Astrocyte of the cerebellum (primary cell): ENCODE data around the gene ARHGEF19.
"Not testable (repeated sequence)": the region's sequence is repeated elsewhere in the genome, so short reads cannot be mapped to it uniquely, and the experiment has no call there.

Experiments
- DNase-seq: peaks from one replicate; pipeline ENCODE4 v3.0.0-alpha.2; 2011; ENCODE audit warnings: low read depth
- H3K4me3 ChIP-seq: 2 replicates; pipeline ENCODE4 v1.5.1; 2011; ENCODE audit warnings: mild to moderate bottlenecking, low read depth, low read length, moderate library complexity
- CTCF ChIP-seq: IDR thresholded peaks from 2 replicates; pipeline ENCODE4 v1.5.1; 2012; ENCODE audit warnings: low read length, low read depth, moderate library complexity, mild to moderate bottlenecking; ENCODE audit errors: missing control alignments
- in situ Hi-C: cut with HindIII; loops from 2 replicates; pipeline ENCODE4 v1.10.0; 2017; ENCODE audit warnings: low sequenced_read_pairs

Gene ARHGEF19

DNA sequence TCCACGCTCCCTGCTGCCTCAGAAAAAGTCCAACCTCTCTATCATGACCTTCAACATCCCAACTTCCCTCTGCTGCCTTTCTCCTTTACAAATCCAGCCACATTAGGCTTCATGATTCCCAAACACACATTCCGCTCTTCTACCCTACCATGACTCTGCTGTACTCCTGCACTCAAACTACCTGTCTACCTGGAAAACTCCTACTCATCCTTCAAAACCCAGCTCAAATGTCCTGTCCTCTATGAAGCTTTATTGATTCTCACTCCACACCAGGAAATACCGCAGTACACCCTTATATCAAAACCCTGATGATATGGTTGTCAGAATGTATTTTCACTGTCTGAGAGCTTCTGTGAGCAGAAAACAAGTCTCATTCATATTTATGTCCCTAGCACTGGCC is 8.9 kb downstream of the ARHGEF19 start:
- no peak overlapping the region for H3K4me3 ChIP-seq
- no peak for TF ChIP-seq CTCF
- in situ Hi-C loops: no loop called here
- no peak for DNase-seq

- TF ChIP-seq CTCF: no peak
- H3K4me3 ChIP-seq: no peak overlapping the region
- no peak for DNase-seq
- in situ Hi-C loops: no loop called here
Measured at GRCh38 chr1:16202281-16203210, 9.9 kb downstream of the ARHGEF19 start.

GRCh38 chr1:16199700-16200099 is 12.8 kb downstream of the ARHGEF19 start:
- in situ Hi-C loops: no loop called here
- TF ChIP-seq CTCF: no peak
- DNase-seq: no peak
- no peak overlapping the region for H3K4me3 ChIP-seq

DNA sequence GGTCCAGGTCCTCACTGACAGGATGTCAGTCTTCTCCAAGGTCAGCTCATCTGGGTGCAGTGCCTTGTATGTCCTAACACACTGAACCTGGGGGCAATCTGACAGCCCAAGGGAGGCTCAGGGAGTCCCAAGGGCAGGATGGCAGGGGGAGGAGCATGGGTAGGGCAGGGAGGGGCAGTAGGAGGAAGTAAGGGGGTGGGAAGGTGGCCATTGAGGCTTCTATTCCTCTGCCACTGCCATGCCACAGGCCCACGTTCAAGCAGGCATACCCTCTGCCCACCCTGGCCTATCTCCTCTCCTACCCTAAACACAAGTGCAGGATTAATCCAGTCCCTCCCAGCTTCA is 13.3 kb downstream of the ARHGEF19 start:
- in situ Hi-C loops: no loop called here
- no peak overlapping the region for H3K4me3 ChIP-seq
- DNase-seq: no peak
- no peak for TF ChIP-seq CTCF

DNA sequence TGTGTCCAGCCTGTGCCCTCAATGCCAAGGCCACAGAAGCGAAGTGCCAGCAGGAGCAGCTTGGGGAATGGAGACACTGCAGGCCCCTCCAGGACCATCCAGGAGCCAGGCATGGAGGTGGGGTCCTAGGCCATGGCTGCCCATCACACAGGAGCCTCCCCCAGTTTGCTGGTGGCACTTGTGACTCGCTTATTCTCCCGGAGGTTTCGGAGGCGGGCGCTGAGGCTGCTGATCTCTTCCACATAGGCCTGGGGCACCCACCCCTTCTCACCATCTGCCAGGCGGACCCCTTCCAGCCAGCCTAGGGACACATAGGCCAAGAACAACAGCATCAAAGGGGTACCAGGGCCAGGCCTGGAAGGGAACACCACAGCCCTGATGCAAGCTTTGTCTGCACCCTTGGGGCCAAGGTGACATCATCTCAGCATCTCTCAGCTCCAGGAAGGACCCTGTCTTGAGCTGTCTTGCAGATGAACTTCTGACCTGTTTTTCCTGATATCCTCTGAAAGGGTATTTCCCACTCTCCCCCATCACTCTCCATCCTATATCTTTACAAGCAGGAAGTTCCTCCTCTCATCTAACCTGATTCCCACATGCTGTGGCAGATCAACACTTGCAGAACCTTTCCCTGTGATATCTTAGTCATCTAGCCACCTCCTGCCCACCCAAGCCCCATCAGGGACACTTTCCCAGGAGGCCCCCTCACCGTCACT is 13.9 kb downstream of the ARHGEF19 start:
- no peak for DNase-seq
- no peak for TF ChIP-seq CTCF
- in situ Hi-C loops: no loop called here
- no peak overlapping the region for H3K4me3 ChIP-seq

DNA sequence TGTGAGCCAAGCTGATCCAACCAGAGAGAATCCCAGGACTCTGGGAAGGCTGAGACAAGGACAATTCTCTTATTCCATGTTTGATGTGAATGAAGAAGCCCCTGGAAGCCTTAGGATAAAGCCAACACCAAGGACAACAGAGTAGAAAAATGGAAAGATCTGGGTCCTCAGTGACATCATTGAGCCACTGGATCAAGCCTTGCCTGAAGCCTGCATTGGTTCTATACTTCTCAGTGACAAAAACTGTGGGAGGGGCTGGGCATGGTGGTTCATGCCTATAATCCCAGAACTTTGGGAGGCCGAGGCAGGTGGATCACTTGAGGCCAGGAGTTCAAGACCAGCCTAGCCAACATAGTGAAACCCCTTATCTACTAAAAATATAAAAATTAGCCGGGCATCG is 15.6 kb downstream of the ARHGEF19 start:
- TF ChIP-seq CTCF: no peak
- in situ Hi-C loops: no loop called here
- no peak overlapping the region for H3K4me3 ChIP-seq
- DNase-seq: no peak

DNA sequence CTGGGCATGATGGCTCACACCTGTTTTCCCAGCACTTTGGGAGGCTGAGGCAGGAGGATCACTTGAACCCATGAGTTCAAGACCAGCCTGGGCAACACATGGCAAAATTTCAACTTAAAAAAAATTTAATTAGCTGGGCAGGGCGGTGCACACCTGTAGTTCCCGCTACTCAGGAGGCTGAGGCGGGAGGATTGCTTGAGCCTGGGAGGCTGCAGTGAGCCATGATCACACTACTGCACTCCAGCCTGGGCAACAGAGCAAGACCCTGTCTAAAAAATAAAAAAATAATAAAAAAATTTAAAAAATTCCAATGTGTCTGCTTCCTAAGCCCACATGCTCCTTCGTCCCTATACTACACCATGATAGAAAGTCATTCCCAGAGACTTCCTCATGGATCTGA is 16.3 kb downstream of the ARHGEF19 start:
- in situ Hi-C loops, DNase-seq, H3K4me3 ChIP-seq: not testable (repeated sequence)
